SK-N-SH (cell line): ENCODE results near the gene IFI6.

Experiments
- RAD21 ChIP-seq: IDR thresholded peaks from 2 replicates; pipeline ENCODE4 v1.6.1; 2012; ENCODE audit warnings: mild to moderate bottlenecking, low read length
- RCOR1 ChIP-seq: fragments of 150-350 bp; IDR thresholded peaks from 2 replicates; pipeline ENCODE4 v1.6.1; 2017; ENCODE audit warnings: antibody characterized with exemption, low read length
- RFX5 ChIP-seq: IDR thresholded peaks from 2 replicates; pipeline ENCODE4 v1.6.1; 2012; ENCODE audit warnings: mild to moderate bottlenecking, improper control_type of control experiment, low read length
- TEAD4 ChIP-seq: IDR thresholded peaks from 2 replicates; pipeline ENCODE4 v1.4.0; 2012; ENCODE audit warnings: mild to moderate bottlenecking, borderline replicate concordance; ENCODE audit not compliant: insufficient read depth
- YY1 ChIP-seq: IDR thresholded peaks from 2 replicates; pipeline ENCODE4 v1.4.0; 2012; ENCODE audit warnings: low read depth, mild to moderate bottlenecking
- TF ChIP-seq, protein P1 (sequence below): fragments of 200-600 bp; sonication (generic); IDR thresholded peaks from 2 replicates; pipeline ENCODE4 v1.6.1; 2017; ENCODE audit warnings: antibody characterized with exemption, mild to moderate bottlenecking, moderate library complexity
- TF ChIP-seq, protein P2 (sequence below): IDR thresholded peaks from 2 replicates; pipeline ENCODE4 v1.6.1; 2012; ENCODE audit warnings: mild to moderate bottlenecking, low read depth, low read length, moderate library complexity

DNA sequence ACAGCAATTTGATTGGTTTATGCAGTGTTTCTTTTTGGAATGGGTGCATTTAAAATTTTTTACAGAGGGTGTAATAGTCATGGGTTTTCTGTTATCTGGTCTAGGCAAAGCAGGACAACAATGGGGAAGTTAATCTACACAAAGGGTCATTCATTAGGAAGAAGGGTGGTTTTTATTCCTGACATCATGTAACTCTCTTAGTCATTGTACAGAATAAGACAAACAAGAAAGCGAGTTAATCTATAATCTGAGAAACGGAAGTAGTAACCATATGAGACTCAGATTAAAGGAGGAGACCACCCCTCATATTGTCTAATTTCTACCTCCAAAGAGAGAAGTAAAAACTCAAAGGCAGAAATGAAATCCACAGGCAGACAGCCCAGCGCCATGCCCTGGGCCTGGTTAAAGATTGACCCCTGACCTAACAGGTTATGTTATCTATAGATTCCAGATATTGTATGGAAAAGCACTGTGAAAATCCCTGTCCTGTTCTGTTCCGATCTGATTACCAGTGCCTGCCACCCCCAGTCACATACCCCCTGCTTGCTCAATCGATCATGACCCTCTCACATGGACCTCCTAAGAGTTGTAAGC, 10.5 kb upstream of the IFI6 start:
- TF ChIP-seq RCOR1, result no peak
- no peak for TF ChIP-seq RFX5
- TF ChIP-seq YY1, result no peak
- no peak for TF ChIP-seq RAD21
- TF ChIP-seq, protein P1, sequence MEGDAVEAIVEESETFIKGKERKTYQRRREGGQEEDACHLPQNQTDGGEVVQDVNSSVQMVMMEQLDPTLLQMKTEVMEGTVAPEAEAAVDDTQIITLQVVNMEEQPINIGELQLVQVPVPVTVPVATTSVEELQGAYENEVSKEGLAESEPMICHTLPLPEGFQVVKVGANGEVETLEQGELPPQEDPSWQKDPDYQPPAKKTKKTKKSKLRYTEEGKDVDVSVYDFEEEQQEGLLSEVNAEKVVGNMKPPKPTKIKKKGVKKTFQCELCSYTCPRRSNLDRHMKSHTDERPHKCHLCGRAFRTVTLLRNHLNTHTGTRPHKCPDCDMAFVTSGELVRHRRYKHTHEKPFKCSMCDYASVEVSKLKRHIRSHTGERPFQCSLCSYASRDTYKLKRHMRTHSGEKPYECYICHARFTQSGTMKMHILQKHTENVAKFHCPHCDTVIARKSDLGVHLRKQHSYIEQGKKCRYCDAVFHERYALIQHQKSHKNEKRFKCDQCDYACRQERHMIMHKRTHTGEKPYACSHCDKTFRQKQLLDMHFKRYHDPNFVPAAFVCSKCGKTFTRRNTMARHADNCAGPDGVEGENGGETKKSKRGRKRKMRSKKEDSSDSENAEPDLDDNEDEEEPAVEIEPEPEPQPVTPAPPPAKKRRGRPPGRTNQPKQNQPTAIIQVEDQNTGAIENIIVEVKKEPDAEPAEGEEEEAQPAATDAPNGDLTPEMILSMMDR, result no peak
- TF ChIP-seq, protein P2, sequence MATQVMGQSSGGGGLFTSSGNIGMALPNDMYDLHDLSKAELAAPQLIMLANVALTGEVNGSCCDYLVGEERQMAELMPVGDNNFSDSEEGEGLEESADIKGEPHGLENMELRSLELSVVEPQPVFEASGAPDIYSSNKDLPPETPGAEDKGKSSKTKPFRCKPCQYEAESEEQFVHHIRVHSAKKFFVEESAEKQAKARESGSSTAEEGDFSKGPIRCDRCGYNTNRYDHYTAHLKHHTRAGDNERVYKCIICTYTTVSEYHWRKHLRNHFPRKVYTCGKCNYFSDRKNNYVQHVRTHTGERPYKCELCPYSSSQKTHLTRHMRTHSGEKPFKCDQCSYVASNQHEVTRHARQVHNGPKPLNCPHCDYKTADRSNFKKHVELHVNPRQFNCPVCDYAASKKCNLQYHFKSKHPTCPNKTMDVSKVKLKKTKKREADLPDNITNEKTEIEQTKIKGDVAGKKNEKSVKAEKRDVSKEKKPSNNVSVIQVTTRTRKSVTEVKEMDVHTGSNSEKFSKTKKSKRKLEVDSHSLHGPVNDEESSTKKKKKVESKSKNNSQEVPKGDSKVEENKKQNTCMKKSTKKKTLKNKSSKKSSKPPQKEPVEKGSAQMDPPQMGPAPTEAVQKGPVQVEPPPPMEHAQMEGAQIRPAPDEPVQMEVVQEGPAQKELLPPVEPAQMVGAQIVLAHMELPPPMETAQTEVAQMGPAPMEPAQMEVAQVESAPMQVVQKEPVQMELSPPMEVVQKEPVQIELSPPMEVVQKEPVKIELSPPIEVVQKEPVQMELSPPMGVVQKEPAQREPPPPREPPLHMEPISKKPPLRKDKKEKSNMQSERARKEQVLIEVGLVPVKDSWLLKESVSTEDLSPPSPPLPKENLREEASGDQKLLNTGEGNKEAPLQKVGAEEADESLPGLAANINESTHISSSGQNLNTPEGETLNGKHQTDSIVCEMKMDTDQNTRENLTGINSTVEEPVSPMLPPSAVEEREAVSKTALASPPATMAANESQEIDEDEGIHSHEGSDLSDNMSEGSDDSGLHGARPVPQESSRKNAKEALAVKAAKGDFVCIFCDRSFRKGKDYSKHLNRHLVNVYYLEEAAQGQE, result no peak
- no peak for TF ChIP-seq TEAD4
